ENCODE measurements around the gene DYNLT4.
A peak's percentile ranks its signal among the peaks of the same experiment; 100 is the strongest.
"Not testable (repeated sequence)": the region's sequence is repeated elsewhere in the genome, so short reads cannot be mapped to it uniquely, and the experiment has no call there.

The DYNLT4 gene, protein sequence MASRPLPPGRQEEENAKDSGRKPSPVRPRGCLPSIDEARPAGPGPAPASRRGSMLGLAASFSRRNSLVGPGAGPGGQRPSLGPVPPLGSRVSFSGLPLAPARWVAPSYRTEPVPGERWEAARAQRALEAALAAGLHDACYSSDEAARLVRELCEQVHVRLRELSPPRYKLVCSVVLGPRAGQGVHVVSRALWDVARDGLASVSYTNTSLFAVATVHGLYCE

DNA sequence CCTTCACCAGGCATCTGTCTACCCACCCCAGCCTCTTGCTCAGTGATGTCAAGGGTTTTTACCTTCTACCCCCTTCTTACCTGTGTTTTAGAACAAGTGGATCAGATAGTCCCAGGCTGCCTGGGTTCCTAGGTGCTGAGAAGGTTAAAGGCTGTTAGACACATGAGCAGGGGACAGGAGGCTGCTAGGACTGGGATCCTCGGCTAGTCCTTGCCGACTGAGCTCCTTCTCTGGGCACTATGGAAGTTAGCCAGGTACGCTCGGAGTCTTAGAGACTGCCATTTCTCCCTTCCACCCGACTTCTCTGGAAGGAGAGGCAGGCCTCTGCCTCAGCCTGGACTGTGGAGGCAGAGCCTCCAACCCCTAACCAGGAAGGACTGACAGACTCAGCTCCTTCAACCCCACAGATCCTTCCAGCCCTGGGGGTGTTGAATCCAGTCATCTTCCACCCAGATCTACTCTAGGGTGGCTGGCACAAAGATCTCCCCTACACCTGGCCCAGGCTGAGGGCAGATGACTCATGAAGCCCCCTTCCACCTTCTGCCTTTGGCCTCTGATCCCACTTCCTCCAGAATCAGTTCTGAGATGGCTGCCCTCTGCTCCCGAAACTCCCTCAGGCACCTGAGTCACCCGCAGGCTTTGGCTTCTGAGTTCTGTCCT, at the start of gene DYNLT4:
TSS of gene DYNLT4 (minus strand) at position 648 of the 660 bp plus-strand sequence. CDS start 683 bp downstream, outside the sequence.
- ATAC-seq = peak; percentile 4
- no peak for DNase-seq

- no peak for ATAC-seq
- no peak for DNase-seq
Observed at GRCh38 chr1:44855742-44856141, 48.6 kb upstream of the DYNLT4 start.

DNA sequence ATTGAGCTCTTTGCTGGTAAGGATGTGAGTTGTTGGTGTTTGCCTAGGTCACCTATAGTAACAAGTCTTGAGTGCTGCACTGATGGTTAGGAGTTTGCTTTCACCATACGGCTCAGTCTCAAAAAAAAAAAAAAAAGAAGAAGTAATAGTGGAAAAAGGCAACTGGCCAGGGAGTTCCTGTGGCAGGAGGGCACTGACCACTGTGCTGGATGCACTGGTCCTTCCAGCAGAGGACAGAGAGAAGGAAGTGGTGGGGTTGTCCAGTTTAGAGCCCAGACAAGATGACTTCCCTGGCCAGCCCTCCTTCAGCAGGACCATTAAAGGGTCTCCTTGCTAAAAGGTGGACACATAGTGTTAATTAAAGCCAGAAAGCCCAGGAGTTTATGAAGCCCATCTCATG, 47.8 kb upstream of the DYNLT4 start:
- DNase-seq (no peak), ATAC-seq (no peak)

DNA sequence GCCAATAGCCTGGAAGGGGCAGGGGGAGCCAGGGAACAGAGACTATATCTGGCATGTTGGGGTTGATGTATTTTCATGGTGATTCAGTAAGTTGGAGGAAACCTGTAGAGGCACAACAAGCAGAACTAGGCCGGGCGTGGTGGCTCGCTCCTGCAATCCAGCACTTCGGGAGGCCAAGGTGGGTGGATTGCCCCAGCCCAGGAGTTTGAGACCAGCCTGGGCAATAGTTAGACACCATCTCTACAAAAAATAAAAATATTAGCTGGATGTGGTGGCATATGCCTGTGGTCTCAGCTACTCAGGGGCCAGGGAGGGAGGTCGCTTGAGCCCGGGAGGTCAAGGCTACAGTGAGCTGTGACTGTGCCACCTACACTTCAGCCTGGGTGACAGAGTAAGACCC, 46.0 kb upstream of the DYNLT4 start:
- DNase-seq (no peak), ATAC-seq (no peak)

DNA sequence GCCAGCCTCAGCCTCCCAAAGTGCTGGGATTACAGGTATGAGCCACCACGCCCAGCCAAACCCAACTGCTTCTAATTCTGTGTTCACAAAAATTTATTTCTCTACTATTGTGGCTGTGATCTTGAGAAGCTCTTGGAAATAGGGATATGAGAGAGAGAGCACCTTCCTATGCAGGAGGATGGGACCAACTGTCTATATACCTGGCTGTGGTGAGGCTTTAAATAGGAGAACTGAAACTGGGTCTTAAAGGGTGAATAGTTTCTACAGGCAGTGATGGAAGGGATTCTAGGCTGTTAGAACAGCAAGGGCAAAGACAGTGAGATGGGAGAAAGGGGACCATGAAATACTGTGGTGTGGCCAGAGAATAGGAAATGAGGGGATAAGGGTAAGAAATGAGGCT, 44.2 kb upstream of the DYNLT4 start:
- no peak for ATAC-seq
- no peak for DNase-seq

GRCh38 chr1:44849575-44850132, 42.5 kb upstream of the DYNLT4 start:
- ATAC-seq = peak; percentile 60

GRCh38 chr1:44848456-44849181, 41.5 kb upstream of the DYNLT4 start:
- no peak for ATAC-seq
- no peak for DNase-seq

More at GRCh38 chr1:44849575-44850132, 42.5 kb upstream of the DYNLT4 start:
- no peak for DNase-seq

DNA sequence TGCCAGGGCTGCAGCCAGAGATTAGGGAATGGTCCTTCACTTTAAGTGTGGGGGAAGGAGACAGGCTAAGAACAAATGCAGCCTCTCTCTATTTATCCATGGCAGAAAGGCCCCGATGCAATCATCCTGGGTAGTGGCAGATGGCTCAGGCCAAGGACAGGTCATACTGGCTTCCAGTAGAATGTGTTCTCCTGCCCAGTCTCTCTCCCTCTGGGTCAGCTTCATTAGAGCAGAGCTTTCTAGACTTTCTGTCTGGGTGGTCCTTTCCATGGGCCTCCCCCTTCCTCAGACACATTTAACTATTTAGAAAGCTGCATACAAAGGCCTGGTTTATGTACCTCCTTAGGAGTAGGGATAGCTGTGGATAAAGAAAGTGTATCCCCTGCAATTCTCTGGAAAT, 40.7 kb upstream of the DYNLT4 start:
- no peak for DNase-seq
- no peak for ATAC-seq

GRCh38 chr1:44846985-44847384, 39.8 kb upstream of the DYNLT4 start:
- DNase-seq (no peak), ATAC-seq (no peak)

GRCh38 chr1:44842862-44843655, 35.9 kb upstream of the DYNLT4 start, which contains the start of gene PTCH2:
PTCH2 (minus strand) TSS chr1:44843253; CDS start chr1:44842932, 321 bp downstream.
- peak; percentile 76 for ATAC-seq
- DNase-seq = peak; percentile 56

DNA sequence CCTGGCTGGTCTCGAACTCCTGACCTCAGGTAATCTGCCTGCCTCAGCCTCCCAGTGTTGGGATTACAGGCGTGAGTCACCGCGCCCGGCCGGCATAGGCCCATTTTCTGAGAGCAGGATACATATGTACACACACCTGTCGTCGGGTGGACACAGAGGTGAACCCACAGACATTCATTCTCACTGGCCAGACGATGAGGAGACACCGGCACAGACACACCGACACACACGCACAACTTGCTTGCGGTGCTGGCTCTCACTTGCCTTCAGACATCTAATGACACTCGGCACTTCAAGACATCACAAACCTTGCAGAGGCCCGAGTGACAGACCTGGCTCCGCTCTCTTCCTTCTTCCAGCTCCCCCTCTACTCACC, 35.3 kb upstream of the DYNLT4 start:
- DNase-seq (no peak), ATAC-seq (no peak)

- no peak for ATAC-seq
- no peak for DNase-seq
Observed at GRCh38 chr1:44839576-44839975, 32.4 kb upstream of the DYNLT4 start.

- not testable (repeated sequence) for ATAC-seq
Observed at GRCh38 chr1:44838294-44838693, 31.1 kb upstream of the DYNLT4 start.

GRCh38 chr1:44835738-44836675, 28.9 kb upstream of the DYNLT4 start:
- ATAC-seq (peak; percentile 93), DNase-seq (peak; percentile 95)

More at GRCh38 chr1:44838294-44838693, 31.1 kb upstream of the DYNLT4 start:
- DNase-seq = not testable (repeated sequence)

GRCh38 chr1:44834328-44834727, 27.2 kb upstream of the DYNLT4 start:
- DNase-seq = no peak

GRCh38 chr1:44832056-44832705, 25.0 kb upstream of the DYNLT4 start:
- no peak for DNase-seq
- ATAC-seq = no peak

More at GRCh38 chr1:44834328-44834727, 27.2 kb upstream of the DYNLT4 start:
- no peak for ATAC-seq

DNA sequence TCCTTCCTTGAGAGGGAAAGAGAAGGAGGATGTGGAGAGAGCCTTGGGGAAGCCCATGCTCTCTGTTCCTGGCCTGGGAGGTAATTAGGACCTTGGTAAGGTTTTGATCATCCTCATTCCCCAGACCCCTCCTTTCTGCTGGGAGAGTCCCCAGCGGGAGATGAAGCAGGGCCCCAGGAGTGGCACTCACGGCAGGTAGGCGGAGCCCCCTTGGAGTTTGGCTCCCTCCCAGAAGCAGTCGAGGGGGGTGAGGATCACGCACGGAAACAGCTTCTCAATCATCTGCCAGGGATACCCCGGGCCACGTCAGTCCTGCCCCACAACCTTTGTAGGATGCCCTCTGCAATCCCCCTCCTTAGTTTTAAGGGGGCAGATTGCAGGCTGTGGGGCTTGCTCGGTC, 24.4 kb upstream of the DYNLT4 start:
- DNase-seq = no peak
- ATAC-seq = no peak

- ATAC-seq (no peak), DNase-seq (no peak)
Observed at GRCh38 chr1:44830900-44831304, 23.8 kb upstream of the DYNLT4 start.

GRCh38 chr1:44829506-44830384, 22.6 kb upstream of the DYNLT4 start:
- DNase-seq (no peak), ATAC-seq (no peak)
